Measurements from ENCODE around the gene CCSER1. TPM values are rescaled to one million over a fixed set of nuclear protein-coding genes. Genes with fewer than 3 reads are reported as not detected.

The CCSER1 gene
- total and polyA plus RNA-seq, 4 donors = 0.61 to 23.0 (median 3.8) TPM

DNA sequence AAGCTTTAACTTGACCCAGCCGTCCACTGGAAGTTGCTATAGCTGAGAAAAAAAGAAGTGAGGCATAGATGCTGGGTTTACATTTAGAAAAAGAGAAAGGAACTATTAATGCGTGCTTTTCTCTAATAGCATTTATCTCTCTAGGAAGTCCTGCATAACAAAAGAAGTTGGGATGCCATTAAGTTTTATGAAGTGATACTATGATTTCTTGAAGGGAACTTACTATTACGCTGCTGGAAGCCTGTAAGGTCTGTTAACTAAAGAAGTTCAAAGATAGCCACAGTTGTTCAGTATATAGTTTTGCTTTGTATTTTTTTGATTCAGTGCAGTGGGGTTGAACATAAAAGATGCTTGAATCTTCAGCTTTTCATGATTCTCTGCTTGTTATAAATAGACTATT is 203.4 kb downstream of the CCSER1 start:
- ATAC-seq (ENCODE audit: insufficient read depth, low FRiP score) (no peak), DNase-seq (no peak)
- 54 to 60% methylated on average over 3 of the region's 3 CpGs for WGBS, 2 donors

GRCh38 chr4:90345549-90346215 is 218.5 kb downstream of the CCSER1 start:
- Histone ChIP-seq H3K9ac (ENCODE audit: insufficient read depth in 1 of 2, low read length in 2 of 2) (no peak overlapping the region), H3K4me1 (ENCODE audit: control insufficient read depth in 5 of 5, insufficient read depth in 5 of 5, low read length in 5 of 5) (no peaks in the 10 kb centered on the region), H3K27ac (ENCODE audit: low read depth in 1 of 2, low read length in 1 of 2) (no peak overlapping the region), H3K36me3 (ENCODE audit: control insufficient read depth in 4 of 4, insufficient read depth in 4 of 4, low read length in 4 of 4) (no peaks in the 10 kb centered on the region), H3K9me3 (ENCODE audit: control insufficient read depth in 4 of 4, insufficient read depth in 3 of 4, low read length in 3 of 4) (no peaks in the 10 kb centered on the region), H3K4me3 (no peak overlapping the region), H3K27me3 (ENCODE audit: control insufficient read depth in 3 of 3, insufficient read depth in 3 of 3, low read length in 2 of 3) (no peaks in the 10 kb centered on the region)
- ATAC-seq (ENCODE audit: insufficient read depth, low FRiP score) (no peak), DNase-seq (no peak)
- TF ChIP-seq, protein P1, sequence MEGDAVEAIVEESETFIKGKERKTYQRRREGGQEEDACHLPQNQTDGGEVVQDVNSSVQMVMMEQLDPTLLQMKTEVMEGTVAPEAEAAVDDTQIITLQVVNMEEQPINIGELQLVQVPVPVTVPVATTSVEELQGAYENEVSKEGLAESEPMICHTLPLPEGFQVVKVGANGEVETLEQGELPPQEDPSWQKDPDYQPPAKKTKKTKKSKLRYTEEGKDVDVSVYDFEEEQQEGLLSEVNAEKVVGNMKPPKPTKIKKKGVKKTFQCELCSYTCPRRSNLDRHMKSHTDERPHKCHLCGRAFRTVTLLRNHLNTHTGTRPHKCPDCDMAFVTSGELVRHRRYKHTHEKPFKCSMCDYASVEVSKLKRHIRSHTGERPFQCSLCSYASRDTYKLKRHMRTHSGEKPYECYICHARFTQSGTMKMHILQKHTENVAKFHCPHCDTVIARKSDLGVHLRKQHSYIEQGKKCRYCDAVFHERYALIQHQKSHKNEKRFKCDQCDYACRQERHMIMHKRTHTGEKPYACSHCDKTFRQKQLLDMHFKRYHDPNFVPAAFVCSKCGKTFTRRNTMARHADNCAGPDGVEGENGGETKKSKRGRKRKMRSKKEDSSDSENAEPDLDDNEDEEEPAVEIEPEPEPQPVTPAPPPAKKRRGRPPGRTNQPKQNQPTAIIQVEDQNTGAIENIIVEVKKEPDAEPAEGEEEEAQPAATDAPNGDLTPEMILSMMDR (IDR thresholded peaks at IDR 0.05; ENCODE audit: control extremely low read depth, extremely low read depth) = no peak
- 84 to 92% methylated on average over 3 of the region's 3 CpGs for WGBS, 2 donors

More for the DNA sequence above, 203.4 kb downstream of the CCSER1 start:
- Histone ChIP-seq H3K9ac (ENCODE audit: insufficient read depth in 1 of 2, low read length in 2 of 2) (no peak overlapping the region), H3K27ac (ENCODE audit: low read depth in 1 of 2, low read length in 1 of 2) (no peak overlapping the region), H3K36me3 (ENCODE audit: control insufficient read depth in 4 of 4, insufficient read depth in 4 of 4, low read length in 4 of 4) (no peaks in the 10 kb centered on the region), H3K9me3 (ENCODE audit: control insufficient read depth in 4 of 4, insufficient read depth in 3 of 4, low read length in 3 of 4) (no peaks in the 10 kb centered on the region), H3K4me1 (ENCODE audit: control insufficient read depth in 5 of 5, insufficient read depth in 5 of 5, low read length in 5 of 5) (peaks cover 0 to 4% (median 0%) of the 10 kb centered on the region in 5 donors), H3K27me3 (ENCODE audit: control insufficient read depth in 3 of 3, insufficient read depth in 3 of 3, low read length in 2 of 3) (no peaks in the 10 kb centered on the region), H3K4me3 (no peak overlapping the region)
- TF ChIP-seq, protein P1 (IDR thresholded peaks at IDR 0.05; ENCODE audit: control extremely low read depth, extremely low read depth) = no peak

DNA sequence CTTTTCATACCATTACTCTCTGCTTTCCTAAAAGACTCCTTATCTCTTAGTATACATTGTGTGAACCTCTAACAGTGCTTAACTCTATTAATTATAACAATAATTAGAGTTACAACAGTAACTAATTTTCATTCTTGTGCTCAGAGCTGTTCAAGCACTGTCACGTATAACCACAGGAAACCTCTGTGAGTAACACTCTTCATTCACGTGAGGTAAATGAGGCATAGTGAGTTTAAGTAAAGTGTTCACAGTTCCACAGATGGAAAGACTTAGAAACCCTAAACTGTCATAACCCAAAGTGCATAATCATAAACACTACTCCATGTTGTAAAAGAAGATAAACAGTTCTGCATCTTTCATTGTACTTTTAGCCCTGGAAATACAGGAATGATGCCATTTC is 222.4 kb downstream of the CCSER1 start:
- Histone ChIP-seq H3K27ac (ENCODE audit: low read depth in 1 of 2, low read length in 1 of 2) (no peak overlapping the region), H3K9ac (ENCODE audit: insufficient read depth in 1 of 2, low read length in 2 of 2) (no peak overlapping the region), H3K36me3 (ENCODE audit: control insufficient read depth in 4 of 4, insufficient read depth in 4 of 4, low read length in 4 of 4) (no peaks in the 10 kb centered on the region), H3K4me1 (ENCODE audit: control insufficient read depth in 5 of 5, insufficient read depth in 5 of 5, low read length in 5 of 5) (no peaks in the 10 kb centered on the region), H3K9me3 (ENCODE audit: control insufficient read depth in 4 of 4, insufficient read depth in 3 of 4, low read length in 3 of 4) (no peaks in the 10 kb centered on the region), H3K4me3 (no peak overlapping the region), H3K27me3 (ENCODE audit: control insufficient read depth in 3 of 3, insufficient read depth in 3 of 3, low read length in 2 of 3) (no peaks in the 10 kb centered on the region)
- no peak for ATAC-seq (ENCODE audit: insufficient read depth, low FRiP score)
- DNase-seq = no peak
- TF ChIP-seq, protein P1 (IDR thresholded peaks at IDR 0.05; ENCODE audit: control extremely low read depth, extremely low read depth) = no peak
- 43 to 61% methylated on average over 2 of the region's 2 CpGs for WGBS, 2 donors
